Endothelial cell (in vitro differentiated cells): ENCODE results near the gene GALNT2. TPM values are rescaled to one million over a fixed set of nuclear protein-coding genes. Genes with fewer than 3 reads are reported as not detected.

Source experiments
- DNase-seq: peaks from one replicate; pipeline ENCODE4 v3.0.0; 2021; ENCODE audit warnings: low spot score
- H3K27ac Mint-ChIP-seq: one replicate; pipeline ENCODE4 v1.8.0; 2021; ENCODE audit warnings: mixed read lengths, inconsistent platforms; ENCODE audit not compliant: unreplicated experiment
- H3K27me3 Mint-ChIP-seq: one replicate; pipeline ENCODE4 v1.8.0; 2021; ENCODE audit warnings: mild to moderate bottlenecking, moderate library complexity, mixed read lengths, inconsistent platforms; ENCODE audit not compliant: unreplicated experiment
- H3K36me3 Mint-ChIP-seq: one replicate; pipeline ENCODE4 v1.8.0; 2021; ENCODE audit warnings: mild to moderate bottlenecking, low read depth, mixed read lengths, inconsistent platforms; ENCODE audit not compliant: unreplicated experiment
- H3K4me1 Mint-ChIP-seq: one replicate; pipeline ENCODE4 v1.8.0; 2021; ENCODE audit warnings: mild to moderate bottlenecking, mixed read lengths, inconsistent platforms; ENCODE audit not compliant: unreplicated experiment
- H3K4me3 Mint-ChIP-seq: one replicate; pipeline ENCODE4 v1.8.0; 2021; ENCODE audit warnings: mild to moderate bottlenecking, mixed read lengths, inconsistent platforms; ENCODE audit not compliant: unreplicated experiment
- H3K9me3 Mint-ChIP-seq: one replicate; pipeline ENCODE4 v1.8.0; 2021; ENCODE audit warnings: mixed read lengths, inconsistent platforms; ENCODE audit not compliant: unreplicated experiment
- CTCF ChIP-seq: fragments of 200-600 bp; sonication (generic); IDR thresholded peaks from one replicate; pipeline ENCODE4 v1.5.0; 2021; ENCODE audit warnings: antibody characterized with exemption; ENCODE audit not compliant: unreplicated experiment
- total RNA-seq: library from RNA; stranded (reverse); fragmentation: NEBNext Ultra II Directional; extraction: Animal tissue kit (Norgen Biotek cat#: 25700); gene quantifications from one replicate; pipeline ENCODE4 v1.2.1, GENCODE V29; 2021; ENCODE audit not compliant: unreplicated experiment

The GALNT2 gene
- total RNA-seq, 1 donor from 2014 or later: 74.8 TPM

- no peak for DNase-seq
- H3K4me1 Mint-ChIP-seq: peaks cover 19% of the 10 kb centered on the region
- H3K36me3 Mint-ChIP-seq: no peaks in the 10 kb centered on the region
- no peak overlapping the region for H3K27ac Mint-ChIP-seq
- peaks cover 4% of the 10 kb centered on the region for H3K27me3 Mint-ChIP-seq
- H3K4me3 Mint-ChIP-seq: no peak overlapping the region
- no peaks in the 10 kb centered on the region for H3K9me3 Mint-ChIP-seq
- no peak for TF ChIP-seq CTCF
These were observed 40.9 kb upstream of the GALNT2 start for GRCh38 chr1:230026139-230026538.

- no peak for DNase-seq
- H3K4me3 Mint-ChIP-seq: no peak overlapping the region
- no peaks in the 10 kb centered on the region for H3K36me3 Mint-ChIP-seq
- peaks cover 4% of the 10 kb centered on the region for H3K27me3 Mint-ChIP-seq
- TF ChIP-seq CTCF: no peak
- H3K27ac Mint-ChIP-seq: no peak overlapping the region
- H3K4me1 Mint-ChIP-seq: peaks cover 19% of the 10 kb centered on the region
- no peaks in the 10 kb centered on the region for H3K9me3 Mint-ChIP-seq
These were observed 40.5 kb upstream of the GALNT2 start for GRCh38 chr1:230026572-230026971.

GRCh38 chr1:230028602-230029223 lies 38.3 kb upstream of the GALNT2 start:
- Mint-ChIP-seq H3K4me1 (no peaks in the 10 kb centered on the region), H3K4me3 (no peak overlapping the region), H3K27me3 (peaks cover 3% of the 10 kb centered on the region), H3K27ac (no peak overlapping the region), H3K9me3 (no peaks in the 10 kb centered on the region), H3K36me3 (no peaks in the 10 kb centered on the region)
- no peak for DNase-seq
- TF ChIP-seq CTCF: no peak

- Mint-ChIP-seq H3K27ac (no peak overlapping the region), H3K4me1 (no peaks in the 10 kb centered on the region), H3K36me3 (no peaks in the 10 kb centered on the region), H3K4me3 (no peak overlapping the region), H3K27me3 (peaks cover 3% of the 10 kb centered on the region), H3K9me3 (no peaks in the 10 kb centered on the region)
- DNase-seq: no peak
- TF ChIP-seq CTCF: no peak
These were observed 37.6 kb upstream of the GALNT2 start for GRCh38 chr1:230029244-230029941.

GRCh38 chr1:230030122-230030821 lies 36.8 kb upstream of the GALNT2 start:
- H3K4me1 Mint-ChIP-seq: no peaks in the 10 kb centered on the region
- no peaks in the 10 kb centered on the region for H3K9me3 Mint-ChIP-seq
- no peak for TF ChIP-seq CTCF
- H3K27ac Mint-ChIP-seq: no peak overlapping the region
- DNase-seq: no peak
- peaks cover 1% of the 10 kb centered on the region for H3K27me3 Mint-ChIP-seq
- H3K4me3 Mint-ChIP-seq: no peak overlapping the region
- no peaks in the 10 kb centered on the region for H3K36me3 Mint-ChIP-seq
